ENCODE data around the gene AP1S3. TPM values are rescaled to one million over a fixed set of nuclear protein-coding genes. Genes with fewer than 3 reads are reported as not detected.

The AP1S3 gene
- total RNA-seq, 1 donor from 2014 or later = 3.5 TPM

DNA sequence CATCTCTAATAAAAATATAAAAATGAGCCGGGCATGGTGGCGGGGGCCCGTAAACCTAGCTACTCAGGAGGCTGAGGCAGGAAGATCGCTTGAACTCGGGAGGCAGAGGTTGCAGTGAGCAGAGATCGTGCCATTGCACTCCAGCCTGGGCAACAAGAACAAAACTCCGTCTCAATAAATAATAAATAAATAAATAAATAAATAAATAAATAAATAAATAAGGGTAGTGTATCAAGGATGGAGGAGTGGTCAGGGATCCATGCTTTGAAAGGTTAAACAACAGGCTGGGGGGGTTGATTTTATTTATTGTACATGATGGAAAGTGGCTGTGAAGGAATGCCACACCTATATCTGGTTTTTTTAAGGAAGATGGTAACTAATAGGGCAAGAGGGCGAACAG lies 63.2 kb downstream of the AP1S3 start:
- Mint-ChIP-seq H3K27me3 (ENCODE audit: unreplicated experiment) (no peaks in the 10 kb centered on the region), H3K4me3 (ENCODE audit: unreplicated experiment) (no peak overlapping the region), H3K4me1 (ENCODE audit: unreplicated experiment) (peaks cover 2% of the 10 kb centered on the region), H3K27ac (ENCODE audit: unreplicated experiment) (no peak overlapping the region), H3K9me3 (ENCODE audit: unreplicated experiment) (no peaks in the 10 kb centered on the region), H3K36me3 (ENCODE audit: unreplicated experiment) (peaks cover 10% of the 10 kb centered on the region)
- TF ChIP-seq, protein P1, sequence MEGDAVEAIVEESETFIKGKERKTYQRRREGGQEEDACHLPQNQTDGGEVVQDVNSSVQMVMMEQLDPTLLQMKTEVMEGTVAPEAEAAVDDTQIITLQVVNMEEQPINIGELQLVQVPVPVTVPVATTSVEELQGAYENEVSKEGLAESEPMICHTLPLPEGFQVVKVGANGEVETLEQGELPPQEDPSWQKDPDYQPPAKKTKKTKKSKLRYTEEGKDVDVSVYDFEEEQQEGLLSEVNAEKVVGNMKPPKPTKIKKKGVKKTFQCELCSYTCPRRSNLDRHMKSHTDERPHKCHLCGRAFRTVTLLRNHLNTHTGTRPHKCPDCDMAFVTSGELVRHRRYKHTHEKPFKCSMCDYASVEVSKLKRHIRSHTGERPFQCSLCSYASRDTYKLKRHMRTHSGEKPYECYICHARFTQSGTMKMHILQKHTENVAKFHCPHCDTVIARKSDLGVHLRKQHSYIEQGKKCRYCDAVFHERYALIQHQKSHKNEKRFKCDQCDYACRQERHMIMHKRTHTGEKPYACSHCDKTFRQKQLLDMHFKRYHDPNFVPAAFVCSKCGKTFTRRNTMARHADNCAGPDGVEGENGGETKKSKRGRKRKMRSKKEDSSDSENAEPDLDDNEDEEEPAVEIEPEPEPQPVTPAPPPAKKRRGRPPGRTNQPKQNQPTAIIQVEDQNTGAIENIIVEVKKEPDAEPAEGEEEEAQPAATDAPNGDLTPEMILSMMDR (IDR thresholded peaks at IDR 0.05) = no peak
- DNase-seq (ENCODE audit: extremely low spot score, unreplicated experiment) = no peak

DNA sequence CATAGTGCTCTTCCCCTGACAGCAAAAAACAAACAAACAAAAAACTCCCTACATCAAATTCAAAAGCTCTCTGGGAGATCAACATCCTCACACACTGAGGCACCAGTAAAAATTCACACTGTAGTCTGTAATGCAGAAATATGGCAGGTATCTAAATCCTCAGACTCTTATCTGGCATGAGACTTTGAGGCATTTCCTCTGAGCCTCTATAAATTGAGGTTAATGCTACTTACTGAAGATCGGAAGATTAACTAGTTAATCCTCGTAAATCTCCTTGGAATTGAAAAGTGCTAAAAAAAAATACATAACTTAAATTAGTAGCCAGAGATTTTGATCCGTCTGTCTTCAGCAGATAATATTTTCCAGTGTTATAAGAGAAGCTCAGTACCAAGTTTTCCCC lies 65.0 kb downstream of the AP1S3 start:
- H3K4me1 Mint-ChIP-seq (ENCODE audit: unreplicated experiment) = peaks cover 2% of the 10 kb centered on the region
- no peak for DNase-seq (ENCODE audit: extremely low spot score, unreplicated experiment)

DNA sequence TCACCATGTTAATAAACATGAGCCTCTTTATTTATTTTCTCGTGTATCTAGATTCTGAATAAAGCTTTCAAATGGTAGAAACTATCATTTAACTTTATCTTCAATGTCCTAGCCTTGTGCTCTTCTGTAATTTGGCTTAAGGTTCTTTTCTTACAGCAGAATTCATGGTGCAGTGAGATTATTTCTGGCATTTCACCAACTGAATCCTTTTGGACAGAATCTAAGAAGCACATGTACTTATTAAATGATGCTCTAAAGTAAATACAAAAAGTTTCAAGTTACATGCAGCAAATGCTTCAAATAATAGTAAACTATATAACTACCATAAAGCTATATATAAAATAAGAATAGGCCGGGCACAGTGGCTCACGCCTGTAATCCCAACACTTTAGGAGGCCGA lies 65.9 kb downstream of the AP1S3 start:
- no peaks in the 10 kb centered on the region for H3K27me3 Mint-ChIP-seq (ENCODE audit: unreplicated experiment)
- H3K27ac Mint-ChIP-seq (ENCODE audit: unreplicated experiment) = no peak overlapping the region
- no peak overlapping the region for H3K4me3 Mint-ChIP-seq (ENCODE audit: unreplicated experiment)
- TF ChIP-seq, protein P1 (IDR thresholded peaks at IDR 0.05) = no peak
- no peak for DNase-seq (ENCODE audit: extremely low spot score, unreplicated experiment)
- no peaks in the 10 kb centered on the region for H3K9me3 Mint-ChIP-seq (ENCODE audit: unreplicated experiment)
- peaks cover 2% of the 10 kb centered on the region for H3K4me1 Mint-ChIP-seq (ENCODE audit: unreplicated experiment)
- H3K36me3 Mint-ChIP-seq (ENCODE audit: unreplicated experiment) = peaks cover 10% of the 10 kb centered on the region

More for the DNA sequence above, 65.0 kb downstream of the AP1S3 start:
- peaks cover 10% of the 10 kb centered on the region for H3K36me3 Mint-ChIP-seq (ENCODE audit: unreplicated experiment)
- no peaks in the 10 kb centered on the region for H3K27me3 Mint-ChIP-seq (ENCODE audit: unreplicated experiment)
- H3K9me3 Mint-ChIP-seq (ENCODE audit: unreplicated experiment) = no peaks in the 10 kb centered on the region
- no peak overlapping the region for H3K27ac Mint-ChIP-seq (ENCODE audit: unreplicated experiment)
- H3K4me3 Mint-ChIP-seq (ENCODE audit: unreplicated experiment) = no peak overlapping the region
- TF ChIP-seq, protein P1 (IDR thresholded peaks at IDR 0.05) = no peak

DNA sequence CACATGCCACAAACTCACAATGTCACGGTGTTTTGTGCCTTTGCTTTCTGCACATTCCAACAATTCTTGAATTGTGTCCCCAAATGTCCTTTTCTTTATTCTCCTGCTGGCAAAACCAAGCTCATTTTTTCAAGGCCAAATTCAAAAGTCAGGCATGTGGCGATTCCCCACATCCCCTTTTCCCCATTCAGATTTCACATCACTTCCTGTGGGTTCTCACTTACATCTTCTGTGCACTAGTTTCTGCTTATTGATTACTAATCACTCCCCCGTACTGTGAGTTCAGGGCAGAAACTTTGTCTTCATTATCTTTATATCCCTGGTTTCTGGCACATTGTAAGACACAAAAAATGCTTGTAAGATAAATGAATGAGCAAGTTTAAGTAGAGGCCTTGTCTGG lies 69.2 kb downstream of the AP1S3 start:
- no peak for DNase-seq (ENCODE audit: extremely low spot score, unreplicated experiment)
- H3K4me3 Mint-ChIP-seq (ENCODE audit: unreplicated experiment) = no peak overlapping the region
- H3K36me3 Mint-ChIP-seq (ENCODE audit: unreplicated experiment) = peaks cover 3% of the 10 kb centered on the region
- peaks cover 5% of the 10 kb centered on the region for H3K9me3 Mint-ChIP-seq (ENCODE audit: unreplicated experiment)
- TF ChIP-seq, protein P1 (IDR thresholded peaks at IDR 0.05) = no peak
- no peaks in the 10 kb centered on the region for H3K27me3 Mint-ChIP-seq (ENCODE audit: unreplicated experiment)
- H3K4me1 Mint-ChIP-seq (ENCODE audit: unreplicated experiment) = peaks cover 12% of the 10 kb centered on the region
- H3K27ac Mint-ChIP-seq (ENCODE audit: unreplicated experiment) = no peak overlapping the region

DNA sequence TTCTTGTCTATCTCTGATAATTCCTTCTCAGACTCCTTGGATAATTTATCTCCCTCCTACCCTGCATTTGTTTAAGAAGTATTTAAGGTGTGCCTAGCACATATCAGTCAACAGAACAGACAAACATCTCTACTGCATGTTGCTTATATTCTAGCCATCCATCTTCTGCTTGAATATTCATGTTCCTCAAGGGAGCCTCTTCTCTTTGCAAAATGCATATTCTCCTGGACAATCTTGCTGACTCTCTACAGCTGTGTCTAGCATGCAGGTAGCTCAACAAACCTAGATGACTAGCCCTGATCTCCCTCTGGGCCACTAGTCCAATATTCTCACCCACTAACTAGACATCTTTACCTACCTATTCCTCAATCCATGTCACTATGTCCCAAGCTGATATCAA lies 70.0 kb downstream of the AP1S3 start:
- Mint-ChIP-seq H3K4me1 (ENCODE audit: unreplicated experiment) (peaks cover 12% of the 10 kb centered on the region), H3K4me3 (ENCODE audit: unreplicated experiment) (no peak overlapping the region), H3K36me3 (ENCODE audit: unreplicated experiment) (peaks cover 3% of the 10 kb centered on the region), H3K27me3 (ENCODE audit: unreplicated experiment) (no peaks in the 10 kb centered on the region), H3K9me3 (ENCODE audit: unreplicated experiment) (peaks cover 5% of the 10 kb centered on the region), H3K27ac (ENCODE audit: unreplicated experiment) (no peak overlapping the region)
- TF ChIP-seq, protein P1 (IDR thresholded peaks at IDR 0.05) = no peak
- no peak for DNase-seq (ENCODE audit: extremely low spot score, unreplicated experiment)

Measured in osteocyte (in vitro differentiated cells).